ENCODE measurements around the gene LATS2.

LATS2 gene

DNA sequence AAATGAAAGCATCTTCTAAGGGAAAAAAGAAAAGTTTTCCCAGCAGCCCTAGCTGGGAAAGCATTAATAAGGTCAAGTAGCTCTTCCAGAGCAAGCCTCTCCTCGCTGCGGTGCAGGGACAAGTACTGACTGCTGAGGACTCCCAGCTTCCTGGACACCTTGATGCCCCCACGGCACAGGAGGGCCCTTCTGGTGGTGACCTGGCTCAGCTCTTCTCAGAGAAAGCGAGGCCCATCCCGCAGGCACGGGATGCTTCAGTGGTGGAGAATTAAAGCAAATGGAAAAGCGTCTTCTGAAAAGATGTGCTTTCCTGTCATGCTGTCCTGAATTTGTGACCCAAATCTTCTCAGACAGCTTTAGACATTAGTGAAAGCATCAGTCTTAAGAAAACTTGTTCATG, 38.8 kb upstream of the LATS2 start:
- TF ChIP-seq, protein P1, sequence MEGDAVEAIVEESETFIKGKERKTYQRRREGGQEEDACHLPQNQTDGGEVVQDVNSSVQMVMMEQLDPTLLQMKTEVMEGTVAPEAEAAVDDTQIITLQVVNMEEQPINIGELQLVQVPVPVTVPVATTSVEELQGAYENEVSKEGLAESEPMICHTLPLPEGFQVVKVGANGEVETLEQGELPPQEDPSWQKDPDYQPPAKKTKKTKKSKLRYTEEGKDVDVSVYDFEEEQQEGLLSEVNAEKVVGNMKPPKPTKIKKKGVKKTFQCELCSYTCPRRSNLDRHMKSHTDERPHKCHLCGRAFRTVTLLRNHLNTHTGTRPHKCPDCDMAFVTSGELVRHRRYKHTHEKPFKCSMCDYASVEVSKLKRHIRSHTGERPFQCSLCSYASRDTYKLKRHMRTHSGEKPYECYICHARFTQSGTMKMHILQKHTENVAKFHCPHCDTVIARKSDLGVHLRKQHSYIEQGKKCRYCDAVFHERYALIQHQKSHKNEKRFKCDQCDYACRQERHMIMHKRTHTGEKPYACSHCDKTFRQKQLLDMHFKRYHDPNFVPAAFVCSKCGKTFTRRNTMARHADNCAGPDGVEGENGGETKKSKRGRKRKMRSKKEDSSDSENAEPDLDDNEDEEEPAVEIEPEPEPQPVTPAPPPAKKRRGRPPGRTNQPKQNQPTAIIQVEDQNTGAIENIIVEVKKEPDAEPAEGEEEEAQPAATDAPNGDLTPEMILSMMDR (IDR thresholded peaks at IDR 0.05; ENCODE audit: low read depth, low read length, missing control alignments): no peak
- no peak overlapping the region for H3K4me3 ChIP-seq (ENCODE audit: low read depth, low read length)
- DNase-seq (ENCODE audit: low read depth): no peak

DNA sequence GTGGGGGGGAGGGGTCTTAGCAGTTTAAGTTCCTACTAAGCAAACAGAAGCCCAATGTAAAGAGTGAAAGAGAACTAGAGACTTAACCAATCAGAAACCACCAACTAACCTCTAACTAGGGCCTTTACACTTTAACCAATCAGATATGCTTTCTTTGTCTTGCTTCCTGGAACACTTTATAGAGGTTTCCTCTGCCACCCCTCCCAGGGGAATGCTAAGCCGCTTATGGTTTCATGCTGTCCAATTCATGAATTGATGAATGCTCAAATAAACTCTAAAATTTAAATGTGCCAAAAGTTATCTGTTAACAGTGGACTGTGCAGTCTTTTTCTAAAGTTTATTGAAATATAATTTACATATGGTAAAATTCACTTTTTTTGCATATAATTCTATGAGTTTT, 33.9 kb upstream of the LATS2 start:
- H3K4me3 ChIP-seq (ENCODE audit: low read depth, low read length): no peak overlapping the region
- no peak for DNase-seq (ENCODE audit: low read depth)
- TF ChIP-seq, protein P1 (IDR thresholded peaks at IDR 0.05; ENCODE audit: low read depth, low read length, missing control alignments): no peak

DNA sequence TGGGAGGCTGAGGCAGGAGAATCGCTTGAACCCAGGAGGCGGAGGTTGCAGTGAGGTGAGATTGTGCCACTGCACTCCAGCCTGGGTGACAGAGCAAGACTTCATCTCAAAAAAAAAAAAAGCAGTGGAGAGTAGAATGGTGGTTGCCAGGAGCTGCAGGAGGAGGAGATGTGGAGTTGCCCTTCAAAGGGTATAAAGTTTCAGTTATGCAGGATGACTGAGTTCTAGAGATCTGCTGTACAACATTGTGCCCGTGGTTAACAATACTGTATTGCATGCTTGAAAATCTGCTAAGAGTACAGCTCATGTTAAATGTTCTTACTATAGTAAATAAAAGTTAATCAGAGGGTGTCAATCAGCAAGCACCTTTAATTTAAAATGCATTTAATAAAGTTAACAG, 28.4 kb upstream of the LATS2 start:
- H3K4me3 ChIP-seq (ENCODE audit: low read depth, low read length): no peak overlapping the region
- TF ChIP-seq, protein P1 (IDR thresholded peaks at IDR 0.05; ENCODE audit: low read depth, low read length, missing control alignments): no peak
- no peak for DNase-seq (ENCODE audit: low read depth)

DNA sequence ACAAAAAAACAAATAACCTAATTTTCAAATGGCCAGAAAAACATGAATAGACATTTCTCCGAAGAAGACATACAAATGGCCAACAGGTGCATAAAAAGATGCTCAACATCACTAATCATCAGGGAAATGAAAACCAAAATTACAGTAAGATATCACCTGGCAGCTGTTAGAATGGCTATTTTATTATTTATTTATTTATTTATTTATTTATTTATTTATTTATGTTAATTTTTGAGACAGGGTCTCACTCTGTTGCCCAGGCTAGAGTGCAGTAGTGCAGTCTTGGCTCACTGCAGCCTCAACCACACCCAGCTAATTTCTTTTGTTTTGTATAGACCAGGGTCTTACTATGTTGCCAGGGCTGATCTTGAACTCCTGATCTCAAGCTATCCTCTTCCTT, 27.1 kb upstream of the LATS2 start:
- TF ChIP-seq, protein P1 (IDR thresholded peaks at IDR 0.05; ENCODE audit: low read depth, low read length, missing control alignments): no peak
- no peak for DNase-seq (ENCODE audit: low read depth)
- H3K4me3 ChIP-seq (ENCODE audit: low read depth, low read length): no peak overlapping the region

DNA sequence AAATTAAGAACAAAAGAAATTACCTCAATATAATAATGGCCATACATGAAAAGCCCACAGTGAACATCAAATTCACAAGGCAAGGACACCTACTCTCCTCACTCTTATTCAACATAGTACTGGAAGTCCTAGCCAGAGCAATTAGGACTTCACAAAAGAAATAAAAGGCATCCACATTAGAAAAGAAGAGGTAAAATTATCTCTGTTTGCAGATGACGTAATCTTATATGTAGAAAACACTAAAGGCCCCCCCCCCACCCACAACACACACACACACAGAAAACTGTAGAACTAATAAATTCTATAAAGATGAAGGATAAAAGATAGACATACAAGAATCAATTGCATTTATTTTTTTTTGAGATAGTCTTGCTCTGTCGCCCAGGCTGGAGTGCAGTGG, 25.5 kb upstream of the LATS2 start:
- TF ChIP-seq, protein P1 (IDR thresholded peaks at IDR 0.05; ENCODE audit: low read depth, low read length, missing control alignments): no peak
- DNase-seq (ENCODE audit: low read depth): no peak
- no peak overlapping the region for H3K4me3 ChIP-seq (ENCODE audit: low read depth, low read length)

DNA sequence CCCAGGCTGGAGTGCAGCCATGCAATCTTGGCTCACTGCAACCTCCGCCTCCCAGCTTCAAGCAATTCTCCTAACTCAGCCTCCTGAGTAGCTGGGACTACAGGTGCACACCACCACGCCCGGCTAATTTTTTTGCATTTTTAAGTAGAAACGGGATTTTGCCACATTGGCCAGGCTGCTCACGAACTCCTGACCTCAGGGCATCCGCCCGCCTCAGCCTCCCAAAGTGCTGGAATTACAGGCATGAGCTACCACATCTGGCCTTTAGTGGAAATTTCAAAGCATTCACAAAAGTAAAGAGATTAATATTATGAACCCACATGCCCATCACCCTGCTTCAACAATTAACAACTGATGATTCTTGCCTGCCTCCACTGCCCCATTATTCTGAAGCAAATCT, 20.5 kb upstream of the LATS2 start:
- TF ChIP-seq, protein P1 (IDR thresholded peaks at IDR 0.05; ENCODE audit: low read depth, low read length, missing control alignments): no peak
- no peak overlapping the region for H3K4me3 ChIP-seq (ENCODE audit: low read depth, low read length)
- DNase-seq (ENCODE audit: low read depth): no peak

DNA sequence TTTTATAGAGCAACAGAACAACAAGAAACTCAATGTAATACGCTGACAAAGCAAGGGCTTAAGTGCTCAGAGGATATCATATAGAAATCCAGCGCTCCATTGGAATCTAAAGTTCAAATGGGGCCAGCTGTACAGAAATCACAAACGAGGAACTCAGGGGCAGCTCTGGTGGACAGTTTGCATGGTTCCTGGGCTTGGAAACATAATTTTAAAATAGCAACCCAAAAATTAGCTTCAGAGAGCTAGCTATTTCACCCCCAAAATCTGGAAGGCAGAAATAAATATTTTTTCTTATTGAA, 19.2 kb upstream of the LATS2 start:
- no peak for DNase-seq (ENCODE audit: low read depth)
- no peak overlapping the region for H3K4me3 ChIP-seq (ENCODE audit: low read depth, low read length)
- TF ChIP-seq, protein P1 (IDR thresholded peaks at IDR 0.05; ENCODE audit: low read depth, low read length, missing control alignments): no peak
